Posterior cingulate gyrus (tissue), 11 donors: ENCODE data around the gene CES2.
"Not testable (repeated sequence)": the region's sequence is repeated elsewhere in the genome, so short reads cannot be mapped to it uniquely, and the experiment has no call there.

Experiments
- DNase-seq, 10 donors: peaks; one replicate each; pipeline versions ENCODE4 v3.0.0 to v3.0.0-alpha.2; 2020 to 2021; ENCODE audit warnings: mixed read lengths in 3 of 10
- intact Hi-C: fragments of 100-400 bp; cut with DNase I; formaldehyde crosslinking; loops from one replicate; pipeline ENCODE4 v1.15.1; 2023

The CES2 gene

GRCh38 chr16:66930189-66930588, 5.1 kb upstream of the CES2 start:
- no peak for DNase-seq
- intact Hi-C loops = loop anchor here (5.0 kb wide), 1 partner anchor 33 kb away; no protein-coding TSS in a partner anchor

- intact Hi-C loops = loop anchor here (5.0 kb wide), 1 partner anchor 34 kb away; no protein-coding TSS in a partner anchor
- no peak for DNase-seq
Measured at GRCh38 chr16:66931665-66932064, 3.7 kb upstream of the CES2 start.

GRCh38 chr16:66932076-66932475, 3.2 kb upstream of the CES2 start:
- peak in 1 of 10 donors; percentile 20 for DNase-seq
- intact Hi-C loops = loop anchor here (5.0 kb wide), 1 partner anchor 35 kb away; no protein-coding TSS in a partner anchor

- no peak for DNase-seq
- intact Hi-C loops = loop anchor here (5.0 kb wide), 1 partner anchor 36 kb away; no protein-coding TSS in a partner anchor
Measured at GRCh38 chr16:66933776-66934137, 1.6 kb upstream of the CES2 start.

- DNase-seq = peak; percentile 76 to 98 (median 88)
- intact Hi-C loops = loop anchor here (5.0 kb wide), 1 partner anchor 37 kb away; no protein-coding TSS in a partner anchor
Measured at GRCh38 chr16:66934138-66934838, 1.0 kb upstream of the CES2 start, which contains the start of gene CIAO2B. Gene CIAO2B, minus strand, starts transcription at chr16:66934402. Its CDS starts 38 bp downstream, at chr16:66934364.

GRCh38 chr16:66934839-66935313, 440 bp upstream of the CES2 start:
- intact Hi-C loops = loop anchor here (5.0 kb wide), 1 partner anchor 38 kb away; no protein-coding TSS in a partner anchor

GRCh38 chr16:66936462-66936861, 1.1 kb downstream of the CES2 start:
- peak in 2 of 10 donors; percentile 26 to 51 for DNase-seq
- intact Hi-C loops = no loop called here

More at GRCh38 chr16:66934839-66935313, 440 bp upstream of the CES2 start:
- DNase-seq = peak in 2 of 10 donors; percentile 70 to 74

GRCh38 chr16:66936889-66937554, 1.7 kb downstream of the CES2 start:
- intact Hi-C loops = no loop called here
- DNase-seq = peak in 1 of 10 donors; percentile 47

GRCh38 chr16:66937725-66938337, 2.5 kb downstream of the CES2 start:
- intact Hi-C loops = no loop called here
- peak in 1 of 10 donors; percentile 42 for DNase-seq

GRCh38 chr16:66939366-66939765, 4.0 kb downstream of the CES2 start:
- DNase-seq = peak in 2 of 10 donors; percentile 13 to 42
- intact Hi-C loops = no loop called here

GRCh38 chr16:66940236-66940635, 4.9 kb downstream of the CES2 start:
- intact Hi-C loops = no loop called here
- peak in 2 of 10 donors; percentile 37 to 52 for DNase-seq

GRCh38 chr16:66942981-66943380, 7.7 kb downstream of the CES2 start:
- intact Hi-C loops = no loop called here
- DNase-seq = peak in 2 of 10 donors; percentile 54 to 57

GRCh38 chr16:66943426-66944053, 8.2 kb downstream of the CES2 start:
- intact Hi-C loops = no loop called here
- peak in 2 of 10 donors; percentile 62 to 68 for DNase-seq

GRCh38 chr16:66944054-66944441, 8.7 kb downstream of the CES2 start:
- intact Hi-C loops = no loop called here
- DNase-seq = no peak

GRCh38 chr16:66944971-66945370, 9.7 kb downstream of the CES2 start:
- DNase-seq = peak in 2 of 10 donors; percentile 58 to 64
- intact Hi-C loops = not testable (repeated sequence)

- DNase-seq = peak in 2 of 10 donors; percentile 8 to 47
- intact Hi-C loops = no loop called here
Measured at GRCh38 chr16:66945939-66946338, 10.6 kb downstream of the CES2 start.

GRCh38 chr16:66946541-66946940, 11.2 kb downstream of the CES2 start:
- DNase-seq = peak in 2 of 10 donors; percentile 51 to 72
- intact Hi-C loops = no loop called here

GRCh38 chr16:66946974-66947301, 11.6 kb downstream of the CES2 start:
- intact Hi-C loops = no loop called here
- no peak for DNase-seq

- intact Hi-C loops = no loop called here
- peak in 9 of 10 donors; percentile 58 to 94 (median 84) for DNase-seq
Measured at GRCh38 chr16:66947302-66948065, 12.2 kb downstream of the CES2 start.
